ENCODE measurements around the gene RO60. TPM values are rescaled to one million over a fixed set of nuclear protein-coding genes. Genes with fewer than 3 reads are reported as not detected.

The RO60 gene
- total and polyA plus RNA-seq, 2 of the 13 experiments (the other 11 are each of a cell fraction or from before 2014, with no cell fraction given), result 20.3 to 53.7 TPM

- TF ChIP-seq ASH2L (IDR thresholded peaks at IDR 0.05; ENCODE audit: insufficient read length, low read depth, low read length) (no peak), SAP130 (CRISPR knock-in tag; IDR thresholded peaks at IDR 0.05; ENCODE audit: low read depth) (peak; percentile 36; the same call in 1 of the 2 replicates), KMT2B (CRISPR knock-in tag; IDR thresholded peaks at IDR 0.05) (0 out of 2 replicates have a peak, but pooled peaks have one; percentile 29), CREBL2 (CRISPR knock-in tag; IDR thresholded peaks at IDR 0.05; ENCODE audit: borderline replicate concordance) (peak; percentile 54; the same call in 1 of the 2 replicates), REXO4 (CRISPR knock-in tag; IDR thresholded peaks at IDR 0.05; ENCODE audit: borderline replicate concordance) (0 out of 2 replicates have a peak, but pooled peaks have one; percentile 33), GFI1 (CRISPR knock-in tag; IDR thresholded peaks at IDR 0.05; ENCODE audit: borderline replicate concordance) (no peak), DRAP1 (CRISPR knock-in tag; IDR thresholded peaks at IDR 0.05) (peak; percentile 25; the same call in 1 of the 2 replicates), ZSCAN31 (CRISPR knock-in tag; IDR thresholded peaks at IDR 0.05; ENCODE audit: low read depth) (peak; percentile 66; the same call in 1 of the 2 replicates), ZNF563 (CRISPR knock-in tag; IDR thresholded peaks at IDR 0.05) (peak; percentile 71), GABPB1 (CRISPR knock-in tag; IDR thresholded peaks at IDR 0.05) (peak; percentile 31; the same call in 1 of the 2 replicates), RERE (CRISPR knock-in tag; IDR thresholded peaks at IDR 0.05; ENCODE audit: low read depth) (no peak), HNRNPK (IDR thresholded peaks at IDR 0.05; ENCODE audit: low read depth, low read length, poor library complexity, severe bottlenecking) (no peak), RFXAP (CRISPR knock-in tag; IDR thresholded peaks at IDR 0.05; ENCODE audit: borderline replicate concordance) (no peak), NCOA1 (CRISPR knock-in tag; IDR thresholded peaks at IDR 0.05) (no peak), SIN3A (IDR thresholded peaks at IDR 0.05; ENCODE audit: borderline replicate concordance, low read depth, low read length) (0 out of 2 replicates have a peak, but pooled peaks have one; percentile 48), ZMAT3 (CRISPR knock-in tag; conservative IDR thresholded peaks at IDR 0.05) (no peak), GRHL1 (CRISPR knock-in tag; conservative IDR thresholded peaks at IDR 0.05) (no peak), POLR2A (IDR thresholded peaks at IDR 0.05; ENCODE audit: insufficient read depth in 1 of 2, low read depth in 2 of 2, low read length in 2 of 2) (peak; percentile 47 to 76; a peak in 3 of 4 replicates), NFKBIZ (CRISPR knock-in tag; IDR thresholded peaks at IDR 0.05) (no peak), KLF9 (CRISPR knock-in tag; IDR thresholded peaks at IDR 0.05; ENCODE audit: low read depth) (no peak), YY1 (IDR thresholded peaks at IDR 0.05; ENCODE audit: insufficient read depth, insufficient replicate concordance, low read depth, low read length) (no peak), ZNF121 (CRISPR knock-in tag; IDR thresholded peaks at IDR 0.05) (no peak), MBD4 (IDR thresholded peaks at IDR 0.05; ENCODE audit: borderline replicate concordance, low read length) (no peak)
These were observed 707 bp upstream of the RO60 start (continued) for GRCh38 chr1:193058529-193059281.

Measured in HepG2 (cell line).